GM19452 (cell line): ENCODE results near the gene TMEM209.

Experiments
- ATAC-seq: cut with Tn5 transposase; IDR thresholded peaks from one replicate; pipeline ENCODE4 v1.9.1; 2021; ENCODE audit not compliant: unreplicated experiment

Gene TMEM209

DNA sequence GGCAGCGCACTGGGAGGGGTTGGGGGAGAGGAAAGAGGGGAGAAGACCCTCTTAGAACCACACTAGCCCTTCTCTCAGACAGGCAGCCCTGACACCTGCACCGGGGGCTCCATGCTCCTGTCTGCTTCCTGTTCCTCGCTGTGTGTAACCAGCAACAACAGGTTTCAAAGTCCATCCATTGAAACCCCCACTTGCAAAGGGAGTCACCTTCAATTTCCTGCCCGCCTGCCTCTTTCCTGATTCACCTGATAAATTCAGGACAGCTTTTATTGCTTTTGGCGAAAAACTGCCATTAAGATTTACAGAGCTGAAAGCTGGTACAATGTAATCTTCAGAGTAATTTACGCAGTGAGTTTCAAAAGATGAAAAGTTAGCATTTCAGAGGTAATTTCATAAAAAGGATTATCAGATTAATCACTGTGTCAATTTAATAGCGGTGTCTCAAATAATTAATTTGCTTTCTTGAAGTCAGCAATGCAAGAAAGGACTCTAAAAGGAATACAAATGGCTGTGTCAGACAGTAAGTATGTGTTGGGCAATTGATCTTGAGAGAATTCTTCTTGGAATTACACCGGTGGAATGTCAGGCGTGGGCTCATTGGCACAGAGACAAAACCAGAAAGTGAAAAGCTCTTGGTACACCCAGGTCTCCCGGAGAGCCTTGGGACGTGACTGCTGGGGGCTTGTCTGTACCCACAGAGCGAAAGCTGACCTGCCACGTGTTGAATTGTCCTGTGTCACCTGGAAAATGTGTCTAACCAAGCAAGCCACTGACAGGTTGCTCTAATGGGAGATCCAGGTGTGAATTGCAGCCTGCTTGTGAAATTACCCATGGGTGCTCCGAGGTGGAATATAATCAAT, 60.7 kb downstream of the TMEM209 start:
- no peak for ATAC-seq

DNA sequence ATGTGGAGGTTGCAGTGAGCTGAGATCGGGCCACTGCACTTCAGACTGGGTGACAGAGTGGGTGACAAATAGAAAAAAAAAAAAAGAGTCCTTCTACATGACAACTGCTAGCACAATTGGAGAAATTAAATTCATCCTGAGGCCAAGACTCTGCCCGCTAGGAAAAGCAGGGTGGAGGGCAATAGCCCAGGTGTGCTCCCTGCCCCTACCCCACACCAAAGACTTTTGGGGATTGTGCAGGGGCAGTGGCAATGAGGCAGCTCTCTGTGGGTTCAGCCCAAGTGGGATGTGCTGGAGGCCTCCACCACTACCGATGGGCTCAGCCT, 61.3 kb downstream of the TMEM209 start:
- no peak for ATAC-seq

DNA sequence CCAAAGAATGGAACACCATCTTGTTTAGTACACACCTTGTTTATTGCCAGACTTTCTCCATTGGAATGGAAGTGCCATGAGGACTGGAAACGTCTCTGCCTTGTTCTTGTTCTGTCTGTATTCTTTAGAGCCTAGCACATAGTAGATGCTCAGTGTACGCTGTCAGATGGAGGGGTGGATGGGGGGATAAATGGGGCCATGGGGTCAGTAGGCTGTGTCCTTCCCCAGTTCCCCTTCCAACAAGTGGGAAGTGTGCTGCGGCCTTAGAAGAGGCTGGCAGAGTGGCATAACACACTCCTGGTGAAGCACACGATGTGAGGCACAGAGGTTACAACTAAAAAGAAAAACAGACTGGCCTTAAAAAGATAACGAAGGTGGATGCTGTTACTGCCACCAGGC, 61.9 kb downstream of the TMEM209 start:
- no peak for ATAC-seq

DNA sequence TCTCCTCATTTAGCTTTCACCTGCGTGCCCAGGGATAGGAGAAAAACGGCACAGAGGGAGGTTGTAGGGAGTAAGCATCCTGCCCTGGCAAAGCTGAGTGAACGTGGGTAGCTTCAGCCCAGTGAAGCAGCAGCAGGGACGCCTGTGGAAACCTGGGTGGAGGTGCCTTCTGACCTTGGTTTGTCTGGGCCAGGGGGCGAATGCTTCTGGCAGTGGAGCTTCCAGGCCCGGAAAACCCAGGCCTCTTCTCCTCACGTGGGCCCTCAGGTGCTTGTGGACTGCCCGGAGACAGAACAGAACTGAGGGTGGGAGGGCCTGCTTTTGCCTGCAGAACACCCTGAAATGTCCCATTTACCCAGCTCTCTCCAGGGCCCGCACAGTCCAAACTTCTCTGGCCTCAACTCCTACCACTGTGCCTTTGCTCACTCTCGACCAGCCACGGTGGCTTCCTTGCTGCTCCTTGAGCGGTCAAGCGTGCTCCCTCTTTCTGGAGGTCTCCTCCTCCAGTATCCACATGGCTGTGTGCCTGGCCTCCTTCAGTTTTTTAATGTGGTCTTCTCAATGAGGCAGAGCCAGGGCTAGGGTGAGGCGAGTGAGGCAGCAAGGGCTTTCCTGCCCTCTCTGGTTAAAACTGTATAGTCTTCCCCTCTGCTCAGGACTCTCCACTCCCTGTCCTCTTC, 62.4 kb downstream of the TMEM209 start:
- no peak for ATAC-seq

DNA sequence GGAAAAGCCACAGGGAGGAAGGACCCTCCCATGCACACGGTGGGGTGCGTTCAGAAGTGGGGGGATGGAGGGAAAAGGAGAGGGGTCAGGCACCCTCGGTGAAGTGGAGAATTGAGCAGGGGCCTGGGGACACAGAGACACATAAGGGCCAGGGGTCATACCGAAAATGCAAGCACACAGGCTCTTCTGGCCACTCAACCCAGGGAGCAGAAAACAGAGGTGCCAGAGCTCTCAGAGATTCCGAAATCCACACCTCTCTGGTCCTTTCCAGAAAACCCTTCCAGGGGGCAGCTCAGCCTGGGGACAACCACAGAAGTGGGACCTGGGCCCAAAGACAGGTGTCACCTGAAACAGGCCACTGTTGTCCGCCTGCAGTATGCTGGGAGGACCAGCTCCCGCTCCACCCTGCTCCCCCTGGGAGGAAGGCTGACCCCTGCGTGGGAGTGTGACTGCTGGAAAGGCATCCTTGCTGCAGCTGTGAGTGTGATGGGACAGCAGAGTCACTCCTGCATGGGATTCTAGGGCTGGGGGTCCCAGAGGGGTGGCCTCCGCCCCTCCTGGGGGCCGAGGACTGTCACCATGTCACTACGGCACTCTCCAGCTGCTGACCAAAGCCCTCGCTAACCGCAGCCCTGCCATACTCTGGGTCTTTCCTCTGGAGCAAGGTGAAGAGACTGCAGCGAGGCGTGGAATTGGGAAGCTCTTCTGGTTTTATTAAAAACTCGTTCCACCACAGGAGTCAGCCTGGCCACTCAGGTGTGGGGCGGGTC, 63.1 kb downstream of the TMEM209 start:
- no peak for ATAC-seq

DNA sequence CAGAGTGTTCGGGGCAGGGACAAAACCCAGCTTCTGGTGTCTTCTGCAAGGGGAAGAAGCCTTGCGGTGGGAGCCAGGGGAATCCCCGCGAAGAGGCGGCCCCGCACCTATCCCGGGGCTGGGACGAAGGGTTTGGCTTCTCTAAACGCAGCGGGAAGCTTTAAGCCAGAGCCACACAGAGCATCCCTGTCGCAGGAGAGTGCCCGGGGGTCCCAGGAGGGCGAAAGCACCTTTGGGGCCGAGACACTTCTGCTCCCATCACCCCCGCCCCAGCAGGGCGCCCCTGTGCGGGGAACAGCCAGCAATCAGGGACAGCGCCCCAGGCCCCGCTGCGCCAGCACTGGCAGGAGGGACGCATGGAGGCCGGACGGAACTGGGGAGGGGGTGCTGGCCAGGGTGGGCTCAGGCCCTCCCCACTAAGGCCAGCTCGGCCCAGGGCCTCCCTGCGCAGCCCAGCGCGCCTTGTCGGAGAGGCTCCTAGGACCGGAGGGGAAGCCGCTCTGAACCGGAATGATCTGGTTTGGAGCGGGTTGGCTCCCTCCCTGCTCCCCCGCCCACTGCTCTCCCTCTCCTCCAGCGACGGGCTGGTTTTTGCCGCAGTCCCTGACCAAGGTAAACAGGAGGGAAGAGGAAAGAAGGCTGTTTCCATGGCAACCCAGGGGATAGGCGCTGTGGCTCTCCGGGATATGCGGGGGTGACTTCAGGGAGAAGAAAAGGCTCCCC, 63.9 kb downstream of the TMEM209 start:
- peak; percentile 64 for ATAC-seq

DNA sequence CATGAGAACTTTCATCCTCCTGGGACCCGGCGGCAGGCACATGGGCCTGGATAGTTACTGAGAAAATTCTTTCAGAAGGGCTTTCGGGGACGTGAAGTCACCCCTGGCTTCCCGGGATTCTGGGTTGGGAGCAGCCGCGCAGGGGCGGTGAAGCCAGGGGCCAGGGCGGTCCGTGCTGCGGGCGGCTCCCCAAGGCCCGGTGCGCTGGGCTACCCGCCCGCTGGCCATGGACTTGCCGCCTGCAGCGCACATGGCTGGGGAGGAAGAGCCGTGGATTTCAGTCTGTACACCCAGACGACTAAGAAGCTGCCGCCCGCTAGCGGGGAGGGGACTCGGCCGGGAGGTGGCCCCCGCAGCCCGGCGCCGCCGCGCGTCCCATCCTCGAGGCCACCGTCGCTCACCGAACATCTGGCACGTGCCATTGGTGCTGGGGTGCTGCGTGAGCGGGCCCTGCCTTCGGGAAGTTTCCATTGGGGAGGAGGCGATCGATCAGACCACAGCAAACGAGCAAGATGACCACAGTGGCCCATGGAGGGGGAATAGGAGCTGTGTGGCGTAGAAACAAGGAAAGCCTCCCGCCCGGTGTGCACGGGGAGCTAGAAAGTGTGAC, 64.5 kb downstream of the TMEM209 start:
- no peak for ATAC-seq

DNA sequence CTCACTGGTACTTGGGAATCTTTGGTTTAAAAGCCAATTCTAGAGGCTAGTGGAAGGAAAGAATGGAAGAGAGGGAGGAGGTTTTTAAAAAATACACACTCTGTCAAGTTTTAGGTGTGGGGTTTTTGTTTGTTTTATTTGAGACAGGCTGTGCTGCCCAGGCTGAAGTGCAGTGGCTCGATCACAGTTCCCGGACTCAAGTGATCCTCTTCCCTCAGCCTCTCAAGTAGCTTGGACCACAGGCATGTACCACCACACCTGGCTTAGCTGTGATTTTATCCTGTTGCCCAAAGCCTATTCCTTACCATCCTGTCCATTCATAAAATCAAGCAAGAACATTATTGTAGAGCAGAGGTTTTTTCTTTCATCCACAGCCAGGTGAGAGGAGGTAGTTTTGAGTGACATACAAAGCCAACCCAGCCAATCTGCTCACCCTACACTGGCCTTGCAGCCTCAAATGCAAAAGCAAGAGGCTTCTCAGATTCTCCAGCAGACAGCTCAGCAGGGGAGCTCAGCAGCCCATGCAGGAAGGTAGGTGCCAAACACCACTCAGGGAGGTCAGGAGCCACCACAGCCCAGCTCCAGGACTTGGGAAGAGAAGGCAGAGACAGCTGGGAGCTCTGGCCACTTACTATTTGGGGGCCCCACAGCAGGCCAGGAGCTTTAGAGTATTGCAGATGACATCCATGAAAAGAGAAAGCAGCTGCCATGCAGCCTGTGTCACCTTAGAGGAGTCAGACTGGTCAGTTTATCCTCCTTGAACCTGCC, 65.8 kb downstream of the TMEM209 start:
- no peak for ATAC-seq

DNA sequence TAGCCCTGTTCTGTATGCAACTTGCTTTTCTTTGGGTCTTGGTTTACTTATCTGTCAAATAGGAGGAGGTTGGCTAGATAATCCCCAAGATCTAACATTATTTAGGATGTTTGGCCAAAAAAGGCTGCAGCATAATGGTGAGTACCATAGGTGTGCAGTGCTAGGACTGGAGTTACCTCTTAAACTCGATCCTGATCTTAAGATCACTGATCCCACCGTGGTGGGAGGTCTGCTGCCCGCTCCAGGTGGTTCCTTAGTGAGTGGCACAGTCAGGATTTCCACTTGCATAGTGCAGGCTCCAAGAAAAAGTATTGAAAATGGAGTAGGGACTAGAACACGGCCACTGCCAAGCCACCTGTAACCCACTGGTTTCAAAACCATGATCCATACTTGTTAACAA, 68.0 kb downstream of the TMEM209 start:
- no peak for ATAC-seq

DNA sequence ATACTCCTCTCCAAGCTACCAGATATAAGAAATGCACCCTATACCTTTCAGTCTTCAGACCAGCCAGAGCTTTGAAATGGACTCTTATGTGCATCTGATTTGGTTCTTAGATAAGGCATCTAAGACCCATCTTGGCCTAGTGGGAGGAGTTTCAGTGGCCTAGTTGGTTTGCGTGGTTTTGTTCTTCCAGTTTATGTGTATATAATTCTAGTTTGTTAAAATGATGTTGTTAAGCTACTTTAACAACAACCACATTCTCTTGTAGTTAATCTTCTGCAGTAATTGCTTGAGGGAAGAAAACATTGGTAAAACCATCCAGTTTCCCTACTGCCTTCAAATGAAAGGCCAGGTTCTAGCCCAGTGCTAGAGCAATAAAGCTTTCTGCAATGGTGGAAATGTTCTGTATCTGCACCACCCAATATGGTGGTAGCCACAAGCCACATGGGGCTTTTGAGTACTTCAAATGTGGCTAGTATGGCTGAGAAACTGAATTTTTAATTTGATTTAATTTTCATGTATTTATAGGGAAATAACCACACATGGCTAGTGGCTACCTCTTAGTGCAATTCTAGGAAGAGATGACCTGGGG, 68.5 kb downstream of the TMEM209 start:
- ATAC-seq = no peak

DNA sequence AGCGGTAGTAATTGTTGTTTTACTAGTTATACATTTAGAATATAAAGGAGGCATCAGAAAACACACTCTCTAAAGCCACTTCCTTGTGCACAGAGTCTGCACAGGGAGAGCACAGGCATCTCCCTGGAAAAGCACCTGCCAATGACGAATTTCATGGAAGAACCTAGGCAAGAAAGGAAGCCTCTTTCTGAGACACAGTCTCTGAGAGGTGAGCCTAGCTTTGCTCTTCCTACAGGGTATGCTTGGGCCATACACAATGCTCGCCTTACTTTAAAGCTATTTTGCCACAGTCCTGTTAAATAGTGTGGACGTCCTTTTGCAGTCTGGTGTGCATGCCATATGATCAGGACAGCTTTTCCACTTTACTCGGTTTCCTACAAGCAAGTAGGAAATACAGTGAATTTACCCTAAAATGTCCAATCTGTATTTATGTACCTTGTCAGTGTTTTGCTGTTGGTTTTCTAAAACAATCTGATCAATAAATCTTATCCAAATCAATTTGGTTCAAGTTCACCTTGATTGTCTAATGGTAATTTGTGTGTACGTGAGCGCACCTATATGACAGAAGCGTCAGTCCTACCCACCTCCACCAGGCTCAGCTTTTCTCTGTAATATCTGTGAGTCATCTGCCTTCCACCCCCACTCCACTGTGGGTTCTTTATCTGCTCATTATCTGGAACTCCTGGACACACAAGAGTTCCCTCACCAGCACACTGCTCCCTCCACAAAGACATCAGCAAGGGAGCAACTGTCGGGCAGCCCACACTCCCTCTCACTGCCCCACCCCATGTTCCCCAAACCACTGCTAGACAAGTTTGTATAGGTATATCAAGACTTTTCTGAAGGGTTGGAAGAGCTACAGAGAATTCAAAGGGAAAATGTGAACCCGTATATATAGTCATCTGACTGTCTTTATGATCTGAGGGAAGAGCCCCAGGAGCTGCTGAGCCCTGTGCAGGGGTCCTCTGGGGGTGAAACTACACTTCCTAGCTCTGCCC, 69.7 kb downstream of the TMEM209 start:
- ATAC-seq = no peak

DNA sequence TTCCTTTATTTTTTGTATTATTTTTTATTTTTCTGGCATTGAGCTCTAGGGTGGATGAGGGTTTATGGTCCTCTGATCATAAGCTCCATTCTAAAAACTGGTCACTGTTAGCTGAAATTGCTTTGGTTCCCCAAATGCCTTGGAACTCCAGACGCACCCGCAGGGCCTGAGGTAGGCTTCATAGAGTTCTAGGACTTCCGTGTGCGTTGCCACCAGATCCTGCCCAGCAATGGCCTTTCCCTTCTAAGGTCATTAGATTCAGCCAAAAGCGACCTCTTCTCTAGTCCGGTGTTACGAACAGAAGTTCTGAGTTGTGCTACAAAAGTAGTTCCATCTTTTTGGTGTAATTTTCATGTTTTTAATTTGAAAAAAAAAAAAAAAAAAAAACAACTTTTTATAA, 70.5 kb downstream of the TMEM209 start:
- ATAC-seq = no peak

DNA sequence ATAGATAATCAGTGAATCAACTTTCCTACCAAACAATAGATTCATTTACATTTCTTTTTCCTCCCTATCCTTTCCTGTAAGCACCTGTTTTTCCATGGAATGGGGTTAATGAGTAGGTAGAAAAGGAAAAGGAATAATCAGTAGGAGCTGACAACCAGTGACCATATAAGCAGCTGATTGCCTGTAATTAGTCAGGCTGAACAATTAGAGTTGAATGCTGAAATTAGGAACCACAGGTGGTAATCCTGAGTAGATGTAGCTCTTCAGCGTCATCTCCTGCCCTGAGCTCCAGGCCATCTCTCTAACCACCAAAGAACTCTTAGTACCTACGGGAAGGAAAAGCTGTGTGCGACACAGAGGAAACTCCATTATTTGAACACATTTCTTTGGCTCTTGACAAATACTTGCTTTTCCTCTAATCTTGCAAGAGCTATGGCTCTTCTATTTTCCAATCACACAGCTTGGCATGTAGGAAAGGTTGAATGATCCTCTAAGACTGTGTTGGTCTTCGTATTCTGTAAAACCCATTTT, 71.0 kb downstream of the TMEM209 start:
- no peak for ATAC-seq

DNA sequence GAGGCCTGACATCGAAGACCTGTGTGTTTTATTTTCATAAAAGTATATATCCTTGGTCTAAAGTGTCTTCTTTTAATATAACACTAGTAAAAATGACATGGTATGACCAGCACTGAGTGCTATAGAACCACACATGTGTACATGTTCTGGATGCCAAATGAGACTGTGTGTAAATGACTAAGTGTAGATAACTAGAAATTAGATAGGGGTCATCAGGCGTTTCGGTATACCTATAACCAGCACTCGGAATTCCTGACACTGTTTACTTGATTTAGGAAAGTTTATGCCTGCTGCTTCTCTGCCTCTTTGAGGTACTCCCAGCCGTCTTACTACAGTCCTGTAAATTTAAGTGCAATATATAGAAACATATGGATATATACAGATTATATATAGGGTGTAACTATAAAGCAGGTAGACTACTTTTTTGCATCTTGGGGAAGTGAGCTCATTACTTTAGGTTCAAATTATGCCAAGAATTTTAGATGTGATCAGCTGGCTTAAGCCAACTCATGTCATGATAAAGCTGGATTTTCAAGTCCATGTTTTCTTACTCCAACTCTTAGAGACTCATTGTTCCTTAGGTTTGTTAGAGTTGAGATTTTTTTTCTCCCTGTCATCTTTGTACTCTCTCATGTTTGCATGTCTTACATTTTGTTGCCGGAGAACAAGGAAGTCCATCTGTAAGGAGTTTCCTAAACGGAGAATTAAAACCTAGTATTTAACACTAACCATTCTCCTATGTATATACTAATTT, 72.0 kb downstream of the TMEM209 start:
- ATAC-seq = no peak

DNA sequence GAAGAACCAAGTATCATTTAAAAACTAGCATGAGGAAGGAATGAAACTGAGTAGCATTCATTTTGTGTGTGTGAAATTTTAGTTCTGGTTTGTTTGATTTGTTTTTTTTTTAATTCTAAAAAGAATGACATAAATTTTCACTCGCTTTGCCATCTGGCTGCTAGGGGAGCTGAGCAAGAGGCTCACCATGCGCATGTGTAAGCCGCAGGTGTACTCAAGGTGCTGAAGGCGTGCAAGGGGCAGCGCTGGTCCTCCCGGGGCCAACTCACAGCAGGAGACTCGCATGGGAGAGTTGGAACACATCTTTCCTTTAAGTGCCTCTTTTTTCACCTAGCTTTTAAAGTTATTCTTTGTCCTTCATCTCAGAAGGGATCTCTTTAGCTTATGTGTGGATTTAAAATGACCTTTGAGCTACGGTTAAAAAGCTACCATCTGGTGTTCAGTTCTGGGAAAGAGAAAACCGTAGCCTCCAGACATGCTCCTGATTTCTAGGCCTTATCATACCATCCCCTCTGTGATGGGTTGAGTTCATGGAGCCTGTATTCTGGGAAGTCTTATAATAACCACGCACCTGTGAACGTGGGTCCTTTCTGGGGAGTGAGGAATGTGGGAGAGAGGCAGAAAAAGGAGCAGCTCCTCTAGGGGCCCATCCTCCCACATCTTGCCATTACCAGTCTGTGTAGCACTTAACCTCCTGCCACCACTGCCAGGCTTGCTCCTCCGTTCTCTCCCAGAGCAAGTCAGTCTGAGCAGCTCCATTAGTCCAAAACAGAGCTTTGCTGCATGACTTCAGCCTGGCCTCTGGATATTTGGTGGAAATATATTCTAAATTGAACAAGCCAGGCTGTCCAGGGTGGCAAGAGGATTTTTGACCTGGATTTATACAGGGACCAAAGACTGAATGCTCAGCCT, 73.0 kb downstream of the TMEM209 start:
- ATAC-seq = no peak

DNA sequence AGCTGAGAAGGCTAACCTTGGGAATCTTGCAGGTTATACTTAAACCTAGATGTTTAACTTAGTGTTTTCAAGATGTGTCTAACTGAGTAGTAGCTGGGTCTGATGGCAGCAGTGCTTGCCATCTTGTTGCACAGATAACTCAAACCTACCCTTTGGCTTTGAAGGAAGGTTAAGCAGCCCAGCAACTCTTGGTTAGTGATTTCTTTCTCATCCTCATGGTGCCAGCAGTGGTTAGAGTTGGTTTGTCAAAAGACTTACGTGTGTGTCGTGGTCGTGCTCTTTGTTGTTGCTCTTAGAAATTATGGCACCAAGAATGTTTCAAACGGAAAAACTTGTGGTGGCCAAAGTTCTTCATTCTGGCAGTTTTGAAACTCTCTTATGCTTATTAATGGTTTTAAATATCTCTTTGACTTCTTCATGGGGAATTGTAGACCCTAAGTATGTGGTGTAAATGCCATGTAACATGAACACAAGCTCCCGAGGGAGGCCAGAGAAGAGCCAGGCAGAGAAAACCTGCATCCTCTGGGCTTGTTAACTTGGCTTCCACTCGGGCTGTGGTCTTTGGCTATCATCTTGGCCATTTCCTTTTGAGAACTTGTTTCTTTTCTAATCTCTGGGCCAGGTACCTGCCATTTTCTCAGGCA, 73.9 kb downstream of the TMEM209 start:
- no peak for ATAC-seq
